ENCODE measurements around the gene PRPF19.

GRCh38 chr11:60918939-60919265 lies 12.5 kb upstream of the PRPF19 start:
- TF ChIP-seq CTCF (conservative IDR thresholded peaks at IDR 0.05 in 1 of 2, IDR thresholded peaks at IDR 0.05 in 1 of 2; ENCODE audit: low read depth in 1 of 2, low read length in 2 of 2) = no peak
- TF ChIP-seq EZH2 (IDR thresholded peaks at IDR 0.05; ENCODE audit: low read length, missing control alignments) = no peak

Data from fibroblast of lung (primary cell).